Fibroblast of peridontal ligament (primary cell): ENCODE results near the gene KIAA1958.

Experiments used
- DNase-seq: peaks from one replicate; pipeline ENCODE4 v3.0.0-alpha.2; 2010; ENCODE audit errors: extremely low read depth

Gene KIAA1958

GRCh38 chr9:112486221-112487007 is at the start of gene KIAA1958:
TSS of gene KIAA1958 (plus strand) at chr9:112486827. CDS start at chr9:112574081, 87,254 bp downstream.
- DNase-seq = peak; percentile 48

DNA sequence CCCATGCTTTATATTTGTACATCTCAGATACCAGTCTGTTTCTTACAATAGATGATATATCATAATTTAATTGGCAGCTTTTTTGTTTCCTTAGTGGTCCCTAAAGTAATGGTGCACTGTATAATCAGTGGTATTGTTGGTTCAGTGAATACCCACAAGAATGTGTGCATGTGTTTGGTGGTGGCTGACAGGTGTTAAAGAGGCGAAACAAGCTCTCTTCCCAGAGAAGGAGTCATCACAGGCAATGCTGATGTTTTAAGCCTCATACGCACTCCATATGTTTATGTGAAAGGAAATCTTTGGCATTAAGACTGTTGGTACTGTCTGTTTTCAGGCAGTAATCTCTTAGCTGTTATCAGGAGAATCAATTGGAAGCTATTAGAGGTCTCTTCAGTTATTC is 49.2 kb upstream of the KIAA1958 start:
- no peak for DNase-seq

DNA sequence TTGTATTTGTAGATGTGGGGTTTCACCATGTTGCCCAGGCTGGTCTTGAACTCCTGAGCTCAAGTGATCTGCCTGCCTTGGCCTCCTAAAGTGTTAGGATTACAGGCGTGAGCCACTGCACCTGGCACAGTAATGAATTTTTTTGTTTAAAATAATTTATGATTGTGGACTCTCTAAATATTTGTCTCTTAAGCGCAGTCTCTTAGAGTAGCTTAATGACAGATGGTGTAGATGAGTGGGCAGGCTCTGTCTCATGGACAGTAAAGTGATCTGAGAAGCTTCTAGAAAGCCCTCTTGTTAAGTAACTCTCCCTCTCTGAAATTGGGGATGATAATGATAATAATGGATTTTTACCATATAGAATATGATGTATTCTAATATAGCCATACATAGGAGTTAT is 47.5 kb upstream of the KIAA1958 start:
- DNase-seq = no peak

DNA sequence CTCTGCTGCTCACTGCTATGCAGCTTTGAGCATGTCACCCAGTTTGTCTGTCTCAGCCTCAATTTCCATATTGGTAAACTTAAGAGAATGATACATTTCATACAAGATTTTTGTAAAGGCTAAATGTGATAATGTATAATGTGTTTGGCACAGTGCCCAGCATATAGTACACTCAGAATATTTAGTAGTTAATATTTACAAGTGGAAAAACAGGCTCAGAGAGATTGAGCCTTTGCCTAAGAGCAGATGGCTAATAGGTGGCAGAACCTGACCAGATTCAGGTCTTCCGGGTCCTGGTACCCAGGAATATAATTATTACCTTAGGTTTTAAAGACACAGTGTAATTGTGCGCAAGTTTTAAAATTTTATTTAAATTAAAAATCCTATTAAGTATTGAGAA is 46.8 kb upstream of the KIAA1958 start:
- DNase-seq = no peak

- DNase-seq = peak; percentile 45
Measured at GRCh38 chr9:112443200-112443599, 43.4 kb upstream of the KIAA1958 start.

GRCh38 chr9:112443636-112444035 is 43.0 kb upstream of the KIAA1958 start:
- no peak for DNase-seq

DNA sequence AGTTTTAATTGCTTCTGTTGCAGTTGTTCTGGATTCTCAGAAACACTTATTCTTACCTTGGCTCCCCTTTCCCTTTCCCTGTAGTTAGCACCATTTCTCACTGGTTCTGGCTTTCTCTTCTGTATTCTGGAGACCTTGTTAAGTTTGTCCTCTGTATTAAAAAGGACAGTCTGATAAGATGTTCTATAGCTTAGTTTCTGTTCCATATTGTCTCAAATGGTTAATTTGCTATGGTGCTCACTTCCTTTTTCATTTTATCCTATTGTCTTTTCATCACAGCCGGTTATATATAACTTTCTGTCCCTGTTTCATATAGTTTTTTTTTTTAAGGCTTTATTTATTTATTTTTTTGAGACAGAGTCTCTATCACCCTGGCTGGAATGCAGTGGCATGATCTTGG is 41.4 kb upstream of the KIAA1958 start:
- no peak for DNase-seq

GRCh38 chr9:112446080-112446479 is 40.5 kb upstream of the KIAA1958 start:
- DNase-seq = no peak

DNA sequence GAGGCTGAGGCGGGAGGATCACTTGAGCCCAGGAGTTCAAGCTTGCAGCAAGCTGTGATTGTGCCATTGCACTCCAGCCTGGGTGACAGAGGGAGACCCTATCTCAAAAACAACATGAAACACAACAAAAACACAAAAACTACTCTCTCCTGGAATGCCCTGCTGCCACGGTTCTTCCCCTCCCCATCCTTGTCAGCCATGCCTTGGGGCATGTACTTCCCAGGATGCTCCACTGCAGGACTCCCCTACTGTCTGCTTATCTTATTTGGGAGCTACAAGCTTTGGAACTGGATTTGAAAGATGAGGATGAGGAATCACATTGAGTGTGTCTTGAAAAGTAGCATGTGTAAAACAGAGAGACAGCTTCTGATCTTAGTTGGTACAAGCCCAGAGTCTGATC is 40.1 kb upstream of the KIAA1958 start:
- no peak for DNase-seq

DNA sequence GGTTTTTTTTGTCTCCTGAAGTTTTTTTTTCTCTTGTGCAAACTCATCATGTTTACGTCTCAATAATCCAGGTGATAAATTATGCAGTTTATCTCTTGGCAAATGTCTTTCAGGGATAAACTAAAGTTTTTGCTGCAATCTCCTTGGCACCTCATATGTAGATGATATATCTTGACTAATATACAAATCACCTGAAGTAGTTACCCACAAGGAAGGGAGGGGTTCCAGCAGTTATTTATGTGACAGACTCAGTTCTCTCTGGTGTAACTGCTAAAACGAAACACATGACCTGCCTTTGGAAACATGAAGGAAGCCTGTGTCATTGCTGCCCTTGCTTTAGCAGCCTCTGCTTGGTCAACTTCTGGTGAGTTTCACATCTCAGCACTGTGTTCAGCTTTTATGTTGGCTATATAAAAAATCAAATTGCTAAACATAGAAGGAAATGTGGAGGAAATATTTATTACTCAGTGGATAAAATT is 39.3 kb upstream of the KIAA1958 start:
- DNase-seq = peak; percentile 67

GRCh38 chr9:112462855-112463254 is 23.8 kb upstream of the KIAA1958 start:
- no peak for DNase-seq

GRCh38 chr9:112465352-112465751 is 21.3 kb upstream of the KIAA1958 start:
- DNase-seq = no peak

- no peak for DNase-seq
Measured at GRCh38 chr9:112472996-112473395, 13.6 kb upstream of the KIAA1958 start.

DNA sequence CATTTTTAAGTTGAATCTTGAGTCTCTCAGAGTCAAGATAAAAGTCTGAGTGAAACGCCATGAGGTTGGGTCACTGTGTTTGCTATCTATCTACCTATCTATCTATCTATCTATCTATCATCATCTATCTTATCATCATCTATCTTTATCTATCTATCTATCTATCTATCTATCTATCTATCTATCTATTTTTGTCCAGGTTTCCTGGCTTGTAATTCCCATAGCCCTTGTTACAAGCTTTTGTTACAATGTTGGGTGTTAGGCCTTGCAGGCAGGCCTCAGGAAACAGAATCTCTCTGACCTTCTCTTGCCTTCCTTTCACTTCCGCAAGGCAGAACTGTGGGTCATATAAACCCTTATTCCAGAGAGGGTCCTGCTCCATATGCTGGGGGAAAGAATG is 12.6 kb upstream of the KIAA1958 start:
- DNase-seq = no peak

DNA sequence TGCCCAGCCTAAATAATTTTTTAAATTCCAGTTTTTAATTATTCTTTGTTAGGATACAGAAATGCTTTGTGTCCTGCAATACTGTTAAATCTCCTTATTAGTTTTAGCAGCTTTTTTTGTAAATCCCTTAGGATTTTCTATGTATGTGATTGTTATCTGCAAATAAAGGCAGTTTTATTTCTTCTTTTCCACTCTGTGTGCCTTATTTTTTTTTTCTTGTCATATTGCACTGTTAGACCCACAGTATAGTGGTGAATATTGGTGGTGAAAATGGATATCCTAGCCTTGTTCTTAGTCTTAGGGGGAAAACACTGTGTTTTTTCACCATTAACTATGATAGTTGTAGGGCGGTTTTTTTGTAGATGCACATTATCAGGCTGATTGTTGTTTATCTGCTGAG is 11.3 kb upstream of the KIAA1958 start:
- no peak for DNase-seq

- DNase-seq = no peak
Measured at GRCh38 chr9:112477330-112477729, 9.3 kb upstream of the KIAA1958 start.

GRCh38 chr9:112479221-112479620 is 7.4 kb upstream of the KIAA1958 start:
- DNase-seq = no peak

- no peak for DNase-seq
Measured at GRCh38 chr9:112484607-112485006, 2.0 kb upstream of the KIAA1958 start.

DNA sequence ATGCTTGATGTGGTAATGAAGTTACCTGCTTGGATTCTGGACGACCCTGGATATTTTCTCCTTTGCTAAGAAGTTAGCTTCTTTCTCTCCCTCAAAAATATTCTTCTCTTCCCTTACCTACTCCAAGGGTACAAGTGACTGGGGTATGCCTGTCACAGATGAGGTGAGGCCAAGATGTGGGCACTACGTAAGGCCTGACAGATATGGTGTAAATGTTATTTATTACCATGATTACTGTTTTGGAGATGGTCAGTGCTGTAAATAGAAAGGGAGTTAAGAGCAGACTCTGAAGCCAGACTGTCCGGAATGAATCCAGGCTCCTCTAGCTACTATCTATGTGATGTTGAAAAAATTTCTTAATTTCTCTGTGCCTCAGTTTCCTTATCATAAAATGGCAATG is 1.1 kb upstream of the KIAA1958 start:
- DNase-seq = no peak

- peak; percentile 58 for DNase-seq
Measured at GRCh38 chr9:112487008-112487798, 576 bp downstream of the KIAA1958 start.

- DNase-seq = no peak
Measured at GRCh38 chr9:112487799-112488340, 1.2 kb downstream of the KIAA1958 start.

DNA sequence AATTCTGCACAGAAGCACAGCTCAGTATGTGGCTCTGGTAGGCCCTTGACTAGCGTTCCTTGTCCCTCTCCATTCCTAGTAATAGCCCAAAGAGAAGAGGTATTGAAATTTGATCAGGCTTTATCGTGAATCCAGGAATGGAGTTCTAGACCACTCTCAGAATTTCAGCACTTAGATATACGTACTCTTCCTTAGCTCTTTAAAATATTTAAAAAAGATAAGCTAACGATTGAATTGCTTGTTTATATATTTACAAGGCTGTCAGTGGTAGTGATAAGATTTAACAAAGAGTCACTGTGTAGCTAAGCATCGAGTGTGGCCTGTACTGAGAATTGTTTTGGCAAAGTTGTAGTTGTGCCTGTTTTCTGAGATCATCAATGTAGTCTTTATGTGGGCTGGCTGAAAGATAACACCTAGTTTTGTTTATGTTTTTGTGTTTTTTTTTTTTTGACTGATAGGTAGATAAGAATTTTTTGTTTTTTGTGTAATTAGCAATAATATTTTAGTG is 2.5 kb downstream of the KIAA1958 start:
- DNase-seq = no peak
